Measurements from ENCODE around the gene FYB1. TPM values are rescaled to one million over a fixed set of nuclear protein-coding genes. Genes with fewer than 3 reads are reported as not detected.

FYB1 gene
- polyA plus RNA-seq, 1 experiment: 0.01 TPM

DNA sequence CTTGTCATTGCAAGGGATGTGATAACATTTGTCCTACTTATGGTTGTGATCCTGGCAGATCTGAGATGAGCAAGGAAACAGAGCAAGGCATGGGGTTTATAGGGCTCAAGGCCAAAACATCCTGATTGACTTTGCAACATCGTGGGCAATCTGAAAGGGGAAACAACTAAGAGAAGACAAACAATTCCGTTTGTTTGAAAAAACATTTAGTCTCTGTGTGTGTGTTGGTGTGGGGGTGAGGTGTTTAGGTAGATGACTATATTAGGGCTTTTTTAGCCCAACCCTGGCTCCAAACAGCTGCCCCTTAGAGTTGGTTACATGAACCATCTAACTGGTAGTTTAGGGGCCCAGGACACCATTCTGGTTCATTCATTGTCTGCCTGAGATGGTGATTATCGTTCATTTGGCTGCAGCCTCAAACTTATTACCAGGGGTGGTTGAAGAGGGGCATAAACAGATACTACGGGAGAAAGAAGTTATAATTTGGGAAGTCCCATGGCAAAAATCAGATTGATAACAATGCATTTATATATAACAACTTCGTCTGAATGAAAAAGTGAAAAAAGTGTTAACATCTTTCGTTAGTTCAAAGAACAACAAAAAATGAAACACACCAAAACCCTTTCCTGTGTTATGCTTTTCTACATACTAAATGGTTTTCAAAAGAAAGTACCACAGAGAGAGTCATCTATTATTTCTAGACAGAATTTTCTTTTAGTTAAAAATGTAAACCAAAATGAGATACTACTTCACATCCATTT, 5.7 kb downstream of the FYB1 start:
- ChIA-PET POLR2A (no interaction called here), CTCF (interaction anchor here (0.7 kb wide), 1 partner anchor 70 kb away, joined by 3 read pairs; no protein-coding TSS in a partner anchor)
- no peaks in the 10 kb centered on the region for H3K27me3 ChIP-seq (ENCODE audit: control insufficient read depth, insufficient read depth, low read length)
- no peak for DNase-seq (ENCODE audit: low read depth, low spot score)
- no peak overlapping the region for H3K4me3 ChIP-seq (ENCODE audit: low read depth, low read length)
- TF ChIP-seq, protein P1, sequence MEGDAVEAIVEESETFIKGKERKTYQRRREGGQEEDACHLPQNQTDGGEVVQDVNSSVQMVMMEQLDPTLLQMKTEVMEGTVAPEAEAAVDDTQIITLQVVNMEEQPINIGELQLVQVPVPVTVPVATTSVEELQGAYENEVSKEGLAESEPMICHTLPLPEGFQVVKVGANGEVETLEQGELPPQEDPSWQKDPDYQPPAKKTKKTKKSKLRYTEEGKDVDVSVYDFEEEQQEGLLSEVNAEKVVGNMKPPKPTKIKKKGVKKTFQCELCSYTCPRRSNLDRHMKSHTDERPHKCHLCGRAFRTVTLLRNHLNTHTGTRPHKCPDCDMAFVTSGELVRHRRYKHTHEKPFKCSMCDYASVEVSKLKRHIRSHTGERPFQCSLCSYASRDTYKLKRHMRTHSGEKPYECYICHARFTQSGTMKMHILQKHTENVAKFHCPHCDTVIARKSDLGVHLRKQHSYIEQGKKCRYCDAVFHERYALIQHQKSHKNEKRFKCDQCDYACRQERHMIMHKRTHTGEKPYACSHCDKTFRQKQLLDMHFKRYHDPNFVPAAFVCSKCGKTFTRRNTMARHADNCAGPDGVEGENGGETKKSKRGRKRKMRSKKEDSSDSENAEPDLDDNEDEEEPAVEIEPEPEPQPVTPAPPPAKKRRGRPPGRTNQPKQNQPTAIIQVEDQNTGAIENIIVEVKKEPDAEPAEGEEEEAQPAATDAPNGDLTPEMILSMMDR (IDR thresholded peaks at IDR 0.05; ENCODE audit: low read depth, low read length): no peak
- no peak overlapping the region for H3K27ac ChIP-seq (ENCODE audit: low read depth, low read length)
- H3K9me3 ChIP-seq (ENCODE audit: control insufficient read depth, insufficient read depth, low read length): no peaks in the 10 kb centered on the region

GRCh38 chr5:39211773-39212172, 7.6 kb downstream of the FYB1 start:
- ChIA-PET POLR2A (interaction anchor here (0.5 to 0.6 kb wide), 2 partner anchors 133 to 136 kb away, joined by 3 to 10 read pairs; no protein-coding TSS in a partner anchor), CTCF (interaction anchor here (1.3 to 1.9 kb wide), 2 partner anchors 71 to 359 kb away, joined by 4 to 7 read pairs; no protein-coding TSS in a partner anchor)
- TF ChIP-seq, protein P1 (IDR thresholded peaks at IDR 0.05; ENCODE audit: low read depth, low read length): no peak

DNA sequence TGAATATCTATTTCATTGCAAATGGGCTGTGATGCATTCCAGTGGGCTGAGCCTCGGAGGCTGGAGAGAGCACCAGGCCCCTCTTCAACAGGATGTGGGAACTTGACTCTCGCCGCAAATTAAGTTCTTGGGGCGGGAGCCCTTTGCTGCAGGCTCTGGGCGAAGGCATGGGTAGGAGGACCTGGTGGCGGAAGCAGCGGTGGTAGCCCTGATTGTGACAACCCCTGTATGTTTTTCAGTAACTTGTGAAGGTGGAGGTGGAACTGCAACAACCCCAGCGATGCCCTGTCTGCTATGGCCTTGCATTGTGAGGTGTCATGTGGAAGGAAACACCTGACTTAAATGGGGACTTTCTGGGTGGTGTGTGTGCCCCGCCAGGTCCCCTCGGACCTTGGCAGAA, 9.4 kb downstream of the FYB1 start:
- H3K27ac ChIP-seq (ENCODE audit: low read depth, low read length): no peak overlapping the region
- no peak overlapping the region for H3K4me3 ChIP-seq (ENCODE audit: low read depth, low read length)
- ChIA-PET POLR2A (no interaction called here), CTCF (no interaction called here)
- TF ChIP-seq, protein P1 (IDR thresholded peaks at IDR 0.05; ENCODE audit: low read depth, low read length): no peak
- H3K27me3 ChIP-seq (ENCODE audit: control insufficient read depth, insufficient read depth, low read length): no peaks in the 10 kb centered on the region
- H3K9me3 ChIP-seq (ENCODE audit: control insufficient read depth, insufficient read depth, low read length): no peaks in the 10 kb centered on the region
- DNase-seq (ENCODE audit: low read depth, low spot score): no peak

More at GRCh38 chr5:39211773-39212172, 7.6 kb downstream of the FYB1 start:
- Histone ChIP-seq H3K9me3 (ENCODE audit: control insufficient read depth, insufficient read depth, low read length) (no peaks in the 10 kb centered on the region), H3K27me3 (ENCODE audit: control insufficient read depth, insufficient read depth, low read length) (no peaks in the 10 kb centered on the region), H3K4me3 (ENCODE audit: low read depth, low read length) (no peak overlapping the region), H3K27ac (ENCODE audit: low read depth, low read length) (no peak overlapping the region)
- DNase-seq (ENCODE audit: low read depth, low spot score): no peak

DNA sequence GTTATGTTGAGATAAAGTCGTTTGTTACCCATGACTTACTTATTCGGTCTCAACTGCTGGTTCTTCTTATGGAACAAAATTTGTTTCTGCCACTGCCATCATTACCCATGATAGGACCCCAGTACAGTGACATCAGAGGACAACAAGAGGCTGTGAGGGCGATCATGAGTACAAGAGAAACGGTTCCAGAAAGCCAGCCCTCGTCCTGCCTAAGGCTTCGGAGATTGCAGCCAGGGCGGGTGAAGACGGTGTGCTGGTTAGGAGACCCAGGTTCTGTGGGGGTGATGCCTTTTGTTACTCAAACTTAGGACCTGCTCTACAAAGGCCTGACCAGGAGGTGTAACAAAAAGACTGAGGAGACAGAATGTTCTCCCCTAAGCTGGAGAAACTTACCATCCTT, 10.9 kb downstream of the FYB1 start:
- ChIA-PET POLR2A (no interaction called here), CTCF (no interaction called here)
- Histone ChIP-seq H3K4me3 (ENCODE audit: low read depth, low read length) (no peak overlapping the region), H3K27me3 (ENCODE audit: control insufficient read depth, insufficient read depth, low read length) (no peaks in the 10 kb centered on the region), H3K9me3 (ENCODE audit: control insufficient read depth, insufficient read depth, low read length) (no peaks in the 10 kb centered on the region), H3K27ac (ENCODE audit: low read depth, low read length) (no peak overlapping the region)
- no peak for DNase-seq (ENCODE audit: low read depth, low spot score)
- TF ChIP-seq, protein P1 (IDR thresholded peaks at IDR 0.05; ENCODE audit: low read depth, low read length): no peak

- POLR2A ChIA-PET: no interaction called here
- no peak for DNase-seq (ENCODE audit: low read depth, low spot score)
- CTCF ChIA-PET: no interaction called here
- Histone ChIP-seq H3K9me3 (ENCODE audit: control insufficient read depth, insufficient read depth, low read length) (no peaks in the 10 kb centered on the region), H3K27ac (ENCODE audit: low read depth, low read length) (no peak overlapping the region), H3K4me3 (ENCODE audit: low read depth, low read length) (no peak overlapping the region), H3K27me3 (ENCODE audit: control insufficient read depth, insufficient read depth, low read length) (no peaks in the 10 kb centered on the region)
- TF ChIP-seq, protein P1 (IDR thresholded peaks at IDR 0.05; ENCODE audit: low read depth, low read length): no peak
Observed at GRCh38 chr5:39207345-39208045, 11.9 kb downstream of the FYB1 start.

All from AG04450 (cell line).